HG02610 (cell line): Measurements from ENCODE around the gene SASH3.

Experiments used
- ATAC-seq: cut with Tn5 transposase; IDR thresholded peaks from one replicate; pipeline ENCODE4 v1.9.1; 2021; ENCODE audit warnings: mild to moderate bottlenecking, moderate library complexity; ENCODE audit not compliant: unreplicated experiment

The SASH3 gene

DNA sequence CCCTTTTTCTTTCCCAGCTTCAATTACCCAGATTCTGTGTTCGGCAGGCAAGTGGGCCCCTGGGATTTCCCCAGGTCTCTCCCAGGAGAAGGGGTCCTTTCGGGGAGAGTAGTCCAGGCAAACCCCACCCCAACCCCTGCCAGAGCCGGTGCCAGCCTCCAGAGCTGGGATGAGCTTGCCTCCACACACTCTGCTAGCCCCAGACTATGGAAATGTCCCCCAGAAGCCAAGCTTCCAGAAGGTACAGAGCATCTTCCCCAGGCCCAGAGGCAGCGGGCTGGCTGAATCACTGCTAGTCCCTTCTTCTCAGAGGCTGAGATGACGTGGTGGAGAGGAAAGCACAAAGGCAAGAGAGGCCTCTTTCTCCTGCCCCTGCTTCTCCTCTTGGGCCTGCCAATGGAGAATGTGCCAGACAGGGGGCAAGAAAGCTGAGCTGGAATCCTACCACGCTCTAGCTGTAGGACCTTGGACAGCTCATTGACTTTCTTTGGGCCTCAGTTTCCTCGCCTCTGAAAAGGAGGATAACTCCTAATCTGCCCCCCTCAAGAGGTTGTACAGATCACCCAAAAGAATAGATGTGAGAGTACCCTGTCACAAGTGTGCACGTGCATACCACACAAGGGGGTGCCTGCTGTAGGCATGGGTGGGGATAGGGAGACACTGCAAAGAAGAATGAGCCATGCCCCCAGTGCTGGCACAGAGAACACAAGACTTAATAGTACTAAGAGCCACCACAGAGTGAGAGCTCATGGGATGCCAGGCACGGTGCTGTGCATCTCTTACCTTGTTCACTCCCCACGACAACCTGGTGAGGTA, 2.1 kb downstream of the SASH3 start:
- ATAC-seq = no peak

- ATAC-seq = no peak
Measured at GRCh38 chrX:129782706-129783105, 3.0 kb downstream of the SASH3 start.

DNA sequence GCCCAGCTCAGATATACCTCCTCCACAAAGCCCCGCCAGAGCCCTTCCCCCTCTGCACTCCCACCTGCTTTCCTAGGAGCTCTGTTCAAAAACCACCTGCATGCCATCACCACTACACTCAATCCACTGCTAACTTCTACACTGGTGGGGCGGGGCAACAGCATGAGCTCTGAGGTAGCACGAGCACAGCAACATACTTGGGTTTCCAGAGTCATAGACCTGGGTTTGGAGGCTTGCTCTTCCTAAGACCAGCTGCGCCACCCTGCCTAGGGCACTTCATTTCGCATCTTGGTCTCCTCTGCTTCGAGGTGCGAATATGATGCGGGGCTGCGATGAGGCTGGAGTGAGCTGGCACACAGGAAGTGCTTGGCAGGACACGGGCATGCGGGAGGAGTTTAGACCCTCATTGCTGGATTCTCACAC, 3.6 kb downstream of the SASH3 start:
- ATAC-seq = no peak

DNA sequence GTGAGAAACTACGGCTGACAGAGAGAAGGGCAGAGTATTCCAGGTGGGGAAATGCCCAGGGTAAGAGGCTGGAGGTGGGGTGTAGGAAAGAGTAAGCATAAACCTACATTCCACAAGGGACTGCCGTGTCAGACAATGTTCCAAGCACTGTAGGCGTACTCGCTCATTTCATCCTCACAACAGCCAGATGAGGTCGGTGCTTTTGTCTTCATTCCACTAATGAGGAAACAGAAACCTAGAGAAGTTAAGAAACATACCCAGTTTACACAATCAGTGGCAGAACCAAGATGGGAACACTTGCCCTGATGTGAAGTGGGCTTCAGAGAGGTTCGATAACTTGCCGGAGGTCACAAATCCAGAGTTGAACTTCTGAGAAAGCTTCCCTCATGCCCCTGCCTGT, 4.6 kb downstream of the SASH3 start:
- no peak for ATAC-seq

GRCh38 chrX:129785160-129785947, 5.6 kb downstream of the SASH3 start:
- no peak for ATAC-seq

- peak; percentile 73 for ATAC-seq
Measured at GRCh38 chrX:129786210-129786651, 6.5 kb downstream of the SASH3 start.

DNA sequence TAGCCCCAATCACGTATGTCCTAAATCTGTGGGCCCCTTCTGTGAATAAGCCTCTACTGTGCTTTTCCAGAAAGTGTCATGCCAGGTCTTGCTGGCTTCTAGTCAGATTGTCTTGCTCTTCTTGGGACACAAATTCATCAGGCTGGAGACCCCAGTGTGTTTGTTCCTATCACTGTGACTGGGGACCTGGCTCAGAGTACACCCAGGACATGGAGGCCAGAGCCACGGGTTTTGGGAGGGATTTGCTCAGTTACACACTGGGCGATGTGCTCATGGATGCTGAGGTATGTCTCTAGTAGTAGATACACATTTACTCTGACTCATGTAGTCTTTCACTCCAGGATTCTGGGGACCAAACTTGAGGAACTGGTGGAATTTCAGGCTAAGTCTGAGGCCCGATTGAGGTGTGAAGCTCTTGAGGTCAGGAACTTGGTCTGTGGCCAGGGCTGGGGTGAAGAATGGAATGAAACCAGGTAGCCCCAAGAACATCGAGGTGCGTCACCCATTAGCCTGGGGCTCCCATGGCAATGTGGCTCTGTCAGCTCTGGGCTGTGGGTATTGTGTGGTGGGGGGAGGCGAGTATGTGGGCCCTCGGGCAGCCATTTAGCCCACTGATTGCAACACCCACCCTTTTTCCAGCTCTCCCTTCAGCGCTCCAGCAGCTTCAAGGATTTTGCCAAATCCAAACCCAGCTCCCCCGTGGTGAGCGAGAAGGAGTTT, 7.7 kb downstream of the SASH3 start:
- ATAC-seq = no peak

- no peak for ATAC-seq
Measured at GRCh38 chrX:129788527-129788926, 8.8 kb downstream of the SASH3 start.

DNA sequence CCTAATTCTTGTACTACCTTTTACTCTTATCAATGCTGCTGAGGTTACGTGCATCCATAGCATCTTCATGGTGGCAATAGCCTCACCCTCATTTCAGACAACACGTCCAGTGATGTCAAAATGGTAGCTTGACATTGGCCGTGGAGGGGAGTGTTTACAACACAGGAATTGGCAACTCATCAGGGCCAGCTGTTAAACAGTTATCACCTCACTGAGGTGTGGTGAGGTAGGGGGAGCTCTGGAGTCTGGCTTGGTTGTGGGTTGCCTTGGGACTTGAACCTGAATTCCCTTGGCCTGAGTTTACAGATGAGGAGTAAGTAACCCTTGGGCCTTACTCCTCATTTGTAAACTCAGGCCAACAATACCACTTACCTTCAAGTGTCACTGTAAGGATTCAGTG, 10.4 kb downstream of the SASH3 start:
- no peak for ATAC-seq

- no peak for ATAC-seq
Measured at GRCh38 chrX:129790808-129791207, 11.1 kb downstream of the SASH3 start.

- no peak for ATAC-seq
Measured at GRCh38 chrX:129791336-129791735, 11.6 kb downstream of the SASH3 start.

- no peak for ATAC-seq
Measured at GRCh38 chrX:129791961-129792570, 12.3 kb downstream of the SASH3 start.

- no peak for ATAC-seq
Measured at GRCh38 chrX:129792586-129793291, 13.0 kb downstream of the SASH3 start.

DNA sequence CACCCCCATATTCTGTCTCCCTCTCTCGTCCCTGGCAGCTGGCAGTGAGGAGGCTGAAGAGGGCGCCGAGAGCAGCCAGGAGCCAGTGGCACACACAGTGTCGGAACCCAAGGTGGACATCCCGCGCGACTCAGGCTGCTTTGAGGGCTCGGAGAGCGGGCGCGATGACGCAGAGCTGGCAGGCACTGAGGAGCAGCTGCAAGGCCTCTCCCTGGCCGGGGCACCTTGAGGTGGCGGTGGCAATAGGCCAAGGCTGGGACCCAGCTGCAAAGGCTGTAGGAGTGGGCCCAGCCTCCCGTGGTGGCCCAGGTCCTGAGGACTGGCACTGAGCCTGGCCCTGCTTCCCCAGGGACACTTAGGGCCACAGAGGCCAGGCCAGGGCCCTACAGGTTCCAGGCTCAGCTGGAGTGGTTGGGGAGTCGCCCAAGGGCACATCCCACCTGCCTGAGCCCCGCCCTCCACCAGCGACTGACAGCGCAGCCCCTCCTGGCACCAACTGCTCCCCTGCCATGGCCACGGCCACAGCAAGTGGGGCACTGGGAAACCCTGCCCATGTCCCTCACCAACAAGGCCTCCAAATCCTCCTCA, 13.9 kb downstream of the SASH3 start:
- no peak for ATAC-seq

- ATAC-seq = no peak
Measured at GRCh38 chrX:129795584-129795983, 15.8 kb downstream of the SASH3 start.

GRCh38 chrX:129797251-129797906, 17.6 kb downstream of the SASH3 start:
- ATAC-seq = no peak

DNA sequence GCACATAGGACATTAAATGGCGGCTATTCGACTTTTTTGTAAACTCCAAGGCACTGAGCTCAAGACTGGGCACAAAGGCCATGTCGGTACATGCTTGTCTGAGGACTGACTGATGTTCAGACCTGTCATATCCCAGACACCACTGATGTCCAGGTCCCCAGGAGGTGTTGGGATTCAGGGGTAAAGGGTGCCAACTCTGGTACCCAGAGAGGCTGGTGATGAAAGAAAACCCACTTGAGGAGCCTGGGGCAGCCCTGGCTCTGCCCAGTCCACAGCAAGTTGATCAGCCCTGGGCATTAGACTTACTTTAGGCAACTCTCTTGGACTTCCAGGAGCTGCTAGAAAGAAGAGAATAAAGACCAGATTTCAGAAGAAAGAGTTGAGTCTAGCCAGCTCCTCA, 18.7 kb downstream of the SASH3 start:
- ATAC-seq = no peak

GRCh38 chrX:129798888-129799287, 19.1 kb downstream of the SASH3 start:
- no peak for ATAC-seq

DNA sequence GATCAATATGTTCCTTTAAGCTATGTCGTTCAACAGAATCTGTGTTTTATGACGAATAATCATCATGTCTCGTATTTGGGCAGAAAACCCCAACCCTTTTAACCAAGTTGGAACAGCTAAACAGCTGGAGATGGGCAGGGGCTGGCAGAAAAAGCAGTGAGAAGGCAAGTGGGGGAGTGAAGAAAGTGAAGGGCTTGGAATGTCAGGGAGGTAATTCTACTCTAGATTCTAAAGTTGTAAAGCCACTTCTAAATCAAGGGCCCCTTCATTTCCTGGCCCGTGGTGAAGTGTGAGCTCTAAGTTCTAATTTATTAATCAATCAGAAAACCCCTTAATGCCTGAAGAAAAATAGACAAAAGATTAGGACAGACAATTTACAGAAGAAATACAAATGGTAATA, 20.4 kb downstream of the SASH3 start:
- no peak for ATAC-seq

- ATAC-seq = no peak
Measured at GRCh38 chrX:129802863-129803262, 23.1 kb downstream of the SASH3 start.
